Posterior vena cava (tissue), 2 donors: Measurements from ENCODE around the gene TKFC. TPM values are rescaled to one million over a fixed set of nuclear protein-coding genes. Genes with fewer than 3 reads are reported as not detected.
A peak's percentile ranks its signal among the peaks of the same experiment; 100 is the strongest.

Experiments
- DNase-seq: peaks from one replicate; pipeline ENCODE4 v3.0.0-alpha.2; 2020; ENCODE audit warnings: low spot score
- intact Hi-C, 2 donors: fragments of 100-400 bp; cut with DNase I; formaldehyde crosslinking; loops; one replicate each; pipeline versions ENCODE4 v1.14.1 to v1.14.2; 2022 to 2023
- total RNA-seq, 2 donors: library from RNA; stranded (reverse); fragmentation: NEBNext Ultra II Directional; extraction: Animal tissue kit (Norgen Biotek cat#: 25700); gene quantifications; one replicate each; pipeline ENCODE4 v1.2.1, GENCODE V29; 2021
- donor health status: DM: yes; HTN: yes; CAD: no.
- donor health status: DM: yes; HTN: yes; CAD: no.

TKFC gene
- total RNA-seq, 2 donors from 2014 or later, result 15.2 to 24.6 TPM

DNA sequence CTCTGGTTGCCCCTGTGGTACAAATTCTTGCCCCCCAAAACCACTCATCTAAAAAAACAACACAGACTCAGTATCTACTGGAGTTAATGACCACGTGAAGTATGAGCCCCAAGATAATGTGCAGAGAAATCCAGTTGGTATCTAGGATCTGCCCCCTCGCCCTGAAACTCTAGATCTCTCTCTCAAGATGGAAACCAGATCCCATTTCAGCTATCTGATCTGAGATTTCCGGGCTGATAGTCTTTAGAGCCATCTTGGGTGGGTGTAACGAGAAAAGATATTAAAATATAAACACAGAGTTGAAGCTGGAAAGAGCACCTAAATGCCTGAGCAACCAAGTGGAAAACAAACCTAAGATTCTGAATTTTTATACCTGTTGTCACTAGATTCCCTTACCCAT, 23.9 kb upstream of the TKFC start:
- DNase-seq, result no peak
- intact Hi-C loops, result no loop called here

DNA sequence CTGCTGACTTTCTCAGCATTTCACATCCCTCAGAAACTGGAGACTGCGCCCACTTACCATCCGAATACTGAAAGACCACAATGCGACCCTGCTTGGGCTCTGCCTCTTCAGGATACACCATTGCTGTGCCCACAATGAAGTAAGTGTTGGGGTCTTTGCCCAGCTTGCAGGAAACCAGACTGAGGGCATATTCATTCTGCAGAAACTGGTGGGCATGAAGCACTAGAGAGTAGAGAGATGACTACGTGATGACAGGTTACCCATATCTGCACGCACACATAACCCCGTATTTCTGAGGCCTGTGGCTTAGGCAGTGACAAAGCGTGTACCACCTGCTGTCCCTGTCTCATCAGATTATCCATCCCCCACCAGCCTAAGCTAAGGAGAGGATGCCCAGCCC, 23.3 kb upstream of the TKFC start:
- intact Hi-C loops, result no loop called here

DNA sequence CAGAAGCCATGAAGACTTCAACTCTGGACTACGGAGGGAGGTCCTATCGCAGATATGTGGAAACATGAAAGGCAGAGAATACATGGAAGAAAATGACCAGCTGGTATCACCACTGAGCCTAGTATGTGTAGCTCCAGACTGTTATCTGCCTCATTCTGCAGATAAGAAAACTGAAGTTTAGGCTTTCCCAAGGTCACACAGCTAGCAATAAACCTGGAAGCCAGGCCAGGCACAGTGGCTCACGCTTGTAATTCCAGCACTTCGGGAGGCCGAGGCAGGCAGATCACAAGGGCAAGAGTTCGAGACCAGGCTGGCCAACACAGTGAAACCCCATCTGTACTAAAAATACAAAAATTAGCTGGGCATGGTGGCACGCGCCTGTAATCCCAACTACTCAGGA, 22.3 kb upstream of the TKFC start:
- no peak for DNase-seq
- intact Hi-C loops, result no loop called here

More for the DNA sequence above, 23.3 kb upstream of the TKFC start:
- DNase-seq, result no peak

DNA sequence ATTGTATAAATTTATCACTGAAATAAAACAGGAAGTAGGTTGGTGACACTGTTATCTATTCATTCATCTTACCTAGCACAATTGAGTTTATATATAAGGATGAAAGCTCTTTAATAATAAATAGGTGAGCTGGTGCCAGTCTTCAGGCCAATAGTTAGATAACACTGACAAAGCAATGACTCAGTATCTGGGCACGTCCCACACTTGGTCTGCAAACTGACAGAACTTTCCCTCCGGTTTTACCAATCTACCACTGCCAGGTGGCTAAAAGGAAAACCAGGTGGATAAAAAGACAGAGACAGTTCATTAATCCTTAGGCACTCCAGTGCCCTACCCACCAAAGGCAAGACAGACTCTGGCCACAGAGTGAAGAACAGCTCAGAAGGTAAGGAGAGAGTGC, 17.8 kb upstream of the TKFC start:
- intact Hi-C loops, result no loop called here
- DNase-seq, result no peak

DNA sequence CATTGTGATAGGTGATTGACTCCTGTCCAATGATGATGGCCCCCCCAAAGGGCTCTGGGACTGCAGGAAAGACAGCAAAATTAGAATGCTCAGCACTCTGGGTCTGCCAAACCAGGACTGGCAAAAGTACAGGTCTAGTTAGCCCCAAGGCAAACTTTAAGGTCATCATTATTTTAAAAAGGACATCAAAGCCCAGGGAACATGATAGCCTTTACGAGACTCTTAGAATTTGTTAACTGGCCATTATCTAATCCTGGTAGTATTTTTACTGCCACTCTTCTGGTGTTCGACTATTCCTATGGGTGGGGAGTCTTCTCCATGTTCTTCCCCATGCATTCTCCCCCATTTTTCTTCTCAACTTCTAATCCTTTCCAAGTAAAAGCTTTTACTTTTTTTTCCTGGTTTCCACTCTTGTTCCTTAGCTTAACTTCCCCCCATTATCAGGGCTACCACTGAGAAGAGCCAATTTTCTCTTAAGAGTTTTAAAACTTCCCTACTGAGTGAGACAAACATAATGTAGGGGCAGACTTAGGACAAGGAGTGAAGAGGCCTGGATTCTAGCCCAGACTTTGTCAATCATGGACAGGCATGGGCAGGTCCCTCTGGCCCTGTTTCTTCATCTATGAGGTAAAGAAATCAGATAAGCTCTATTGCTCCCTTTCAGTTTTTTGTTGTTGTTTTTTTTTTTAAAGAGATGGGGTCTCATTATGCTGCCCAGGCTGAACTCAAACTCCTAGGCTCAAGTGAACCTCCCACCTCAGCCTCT, 7.2 kb upstream of the TKFC start:
- intact Hi-C loops, result no loop called here
- DNase-seq, result no peak

DNA sequence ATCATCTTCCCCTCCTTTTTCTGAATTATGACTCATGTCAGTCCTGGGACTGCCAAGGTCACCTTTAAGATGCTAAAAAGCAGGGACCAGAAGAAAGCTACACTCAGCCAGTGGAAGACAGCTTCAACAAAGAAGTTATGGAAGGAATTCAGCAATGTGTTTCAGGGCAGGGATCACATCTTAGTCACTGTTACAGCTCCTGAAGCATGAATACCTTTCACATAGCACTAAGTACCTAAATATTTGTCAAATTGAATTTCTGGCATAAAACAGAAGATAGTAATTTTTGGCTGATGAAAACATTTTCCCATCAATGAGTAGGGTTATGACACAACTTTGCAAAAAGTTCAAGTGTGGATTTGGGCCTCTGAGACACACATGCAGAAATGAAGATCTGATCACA, 5.4 kb upstream of the TKFC start:
- intact Hi-C loops, result no loop called here
- no peak for DNase-seq

DNA sequence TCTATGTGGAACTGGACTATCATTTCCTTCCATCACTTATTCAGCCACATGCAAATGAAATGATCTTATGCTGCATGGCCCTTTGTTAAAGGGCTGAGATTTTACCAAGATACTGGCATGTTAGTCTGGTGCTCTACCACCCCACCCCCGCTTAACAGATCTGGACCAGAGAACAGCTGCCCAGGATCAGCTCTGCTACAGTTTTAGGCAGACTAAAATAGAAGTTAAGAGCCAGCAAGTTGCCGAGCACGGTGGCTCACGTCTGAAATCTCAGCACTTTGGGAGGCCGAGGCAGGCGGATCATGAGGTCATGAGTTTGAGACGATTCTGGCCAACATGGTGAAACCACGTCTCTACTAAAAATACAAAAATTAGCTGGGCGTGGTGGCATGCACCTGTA, 4.7 kb upstream of the TKFC start:
- intact Hi-C loops, result no loop called here
- no peak for DNase-seq

DNA sequence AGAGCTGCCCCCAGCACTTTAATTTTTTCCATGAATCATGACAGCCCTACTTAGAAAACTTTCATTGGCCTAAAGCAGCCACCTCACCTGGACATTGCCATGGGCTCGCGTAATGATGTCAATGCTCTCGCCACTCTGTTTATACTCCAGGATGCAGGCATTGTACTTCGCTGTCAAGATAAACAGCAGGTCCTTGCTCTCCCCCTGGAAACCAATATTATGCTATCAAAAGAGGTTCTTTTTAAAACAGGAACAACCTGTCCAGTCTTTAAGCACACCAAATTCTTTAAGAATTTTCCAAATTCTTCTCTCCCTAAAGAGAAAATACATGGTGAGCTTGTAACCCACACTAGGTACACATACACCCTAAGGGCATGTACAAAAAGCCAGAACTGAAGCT, 3.2 kb upstream of the TKFC start:
- no peak for DNase-seq
- intact Hi-C loops, result no loop called here

DNA sequence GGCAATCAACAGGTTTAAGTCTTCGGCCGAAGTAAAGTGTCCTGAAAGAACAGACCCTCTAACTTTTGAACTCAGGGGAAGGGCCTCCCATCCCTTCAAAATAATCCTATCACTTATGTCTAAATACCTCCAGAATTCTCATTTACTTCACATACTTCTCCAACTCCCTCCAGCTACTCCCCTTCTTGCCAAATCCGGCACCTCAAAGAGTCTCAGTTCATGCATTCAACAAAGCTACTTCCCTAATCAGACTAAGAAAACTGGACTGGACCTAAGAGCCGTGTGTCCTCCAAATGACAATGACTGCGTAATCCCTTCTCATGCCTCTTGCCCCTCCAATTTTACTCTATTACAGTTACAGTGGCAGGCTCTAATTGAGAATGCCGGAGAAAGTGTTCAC, 1.4 kb upstream of the TKFC start:
- intact Hi-C loops, result no loop called here
- DNase-seq, result no peak

DNA sequence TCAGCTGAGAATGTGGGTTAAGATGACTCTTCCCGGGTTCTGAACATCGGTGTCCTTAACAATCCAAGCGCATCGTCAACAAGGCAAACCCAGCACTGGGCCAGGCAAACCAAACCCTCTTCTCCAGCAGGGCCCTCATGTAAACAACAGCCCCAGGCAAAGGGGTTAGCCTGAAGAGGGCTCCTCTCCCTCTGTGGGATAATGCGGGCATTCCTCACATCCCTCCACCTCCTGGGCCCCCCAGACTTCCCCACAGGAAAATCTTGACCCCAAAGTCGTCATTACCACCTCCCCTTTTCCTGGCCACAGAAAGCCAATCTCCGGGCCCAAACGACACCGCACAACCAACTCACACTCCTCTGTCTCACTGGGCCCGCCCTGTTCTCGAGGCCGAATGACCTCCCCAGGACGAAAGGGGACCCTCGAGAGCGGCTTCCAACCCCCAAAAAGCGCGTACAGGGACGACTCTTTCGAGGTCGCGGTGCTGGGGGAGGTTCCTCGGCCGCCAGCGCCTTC, 689 bp upstream of the TKFC start:
- no peak for DNase-seq
- intact Hi-C loops, result no loop called here

DNA sequence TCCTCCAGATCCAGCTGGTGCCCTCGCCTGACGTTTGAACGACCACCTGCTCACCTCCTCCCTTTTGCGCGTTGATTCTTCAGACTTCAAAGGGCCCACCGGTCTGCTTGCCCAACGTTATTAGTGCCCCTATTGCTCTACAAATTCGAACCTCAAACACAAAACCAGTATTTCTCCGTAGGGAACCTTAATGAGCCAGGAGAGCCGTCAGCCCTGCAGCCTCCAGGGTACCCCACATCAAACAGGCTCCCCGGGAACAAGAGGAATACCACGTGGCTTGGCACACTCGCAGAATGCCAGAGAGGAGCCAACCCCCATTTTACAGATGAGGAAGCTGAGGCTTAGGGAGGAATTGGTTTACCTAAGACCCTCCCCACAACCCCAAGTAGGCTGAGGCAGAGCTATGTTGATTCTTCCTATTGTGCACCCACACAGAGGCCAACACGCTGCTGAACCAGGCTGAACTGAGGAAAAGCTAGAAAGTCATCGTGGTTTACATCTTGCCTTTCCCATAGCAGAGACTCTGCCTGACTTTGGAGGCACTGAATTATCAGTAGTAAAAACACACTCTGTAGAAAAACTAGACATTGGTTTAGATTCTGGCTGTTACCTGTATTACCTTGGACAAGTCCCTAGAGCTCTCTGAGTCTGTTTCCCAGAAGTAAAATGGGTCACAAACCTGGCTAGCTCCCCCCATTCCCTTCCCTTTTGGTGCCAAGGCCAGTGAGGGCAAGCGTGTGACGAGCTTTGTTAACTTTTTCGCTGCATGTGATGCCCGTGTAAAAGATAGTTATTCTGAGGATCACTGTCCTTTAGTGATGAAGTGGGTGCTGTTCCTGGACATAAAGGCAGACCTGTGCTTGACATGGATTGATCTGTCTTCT, 764 bp downstream of the TKFC start:
- DNase-seq, result no peak
- intact Hi-C loops, result no loop called here

DNA sequence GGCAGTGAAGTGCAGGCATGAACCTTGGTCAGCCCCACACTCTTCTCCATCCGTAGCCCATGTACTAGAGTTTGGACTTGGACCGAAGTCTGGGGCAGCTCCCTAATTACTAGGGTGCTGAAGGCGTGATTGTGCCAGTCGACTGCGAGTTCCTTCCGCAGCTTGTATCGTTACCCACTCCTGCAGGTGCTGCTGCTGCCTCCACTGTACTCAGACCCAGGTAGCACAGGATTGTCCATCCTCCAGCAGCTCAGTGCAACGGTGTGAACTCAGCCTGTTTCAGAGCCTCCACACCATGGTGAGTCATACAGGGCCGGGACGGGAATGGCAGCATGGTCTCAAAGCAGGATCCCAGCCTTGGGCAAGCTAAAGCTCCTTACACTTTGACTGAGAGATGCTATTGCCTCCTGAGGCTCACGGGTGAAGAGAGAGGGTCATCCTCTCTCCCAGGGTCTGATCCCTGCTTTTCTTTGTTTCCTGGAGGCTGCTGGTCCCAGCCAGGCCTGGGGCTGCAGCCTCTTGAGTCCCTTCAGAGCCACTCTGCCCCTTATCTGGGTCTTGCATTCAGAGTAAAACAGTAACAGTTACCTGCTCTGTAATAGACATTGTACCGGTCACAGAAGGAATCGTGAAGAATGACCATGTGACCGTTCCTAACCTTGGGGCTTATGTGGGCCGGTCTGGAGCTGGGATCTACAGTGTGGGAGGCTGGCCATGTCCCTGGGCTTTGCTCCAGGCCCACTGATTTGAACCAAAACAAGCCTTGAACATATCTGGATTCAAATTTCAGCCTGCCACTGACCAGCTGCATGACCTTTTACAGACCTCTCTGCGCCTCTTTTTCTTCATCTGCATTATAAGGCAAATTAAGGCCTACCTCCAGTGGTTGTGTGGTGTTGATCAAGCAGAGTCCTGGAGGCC, 1.7 kb downstream of the TKFC start:
- DNase-seq, result no peak
- intact Hi-C loops, result no loop called here

DNA sequence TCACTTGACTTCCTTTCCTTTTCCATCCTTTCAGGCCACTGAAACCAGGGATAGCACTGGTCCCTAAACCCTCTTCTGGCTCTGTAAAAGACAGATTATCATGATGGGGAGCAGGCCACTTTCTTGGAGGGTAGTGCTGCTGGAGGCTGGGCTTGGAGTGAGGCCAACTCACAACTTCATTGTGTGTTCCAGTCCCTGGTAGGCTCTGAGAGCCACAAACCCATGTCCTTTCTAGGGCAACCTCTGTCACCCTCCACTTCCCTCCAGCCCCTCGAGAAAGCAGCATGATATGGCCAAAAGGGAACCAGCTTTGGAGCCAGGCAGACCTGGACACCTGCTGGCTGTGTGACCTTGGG, 2.3 kb downstream of the TKFC start:
- DNase-seq, result peak; percentile 35
- intact Hi-C loops, result no loop called here

DNA sequence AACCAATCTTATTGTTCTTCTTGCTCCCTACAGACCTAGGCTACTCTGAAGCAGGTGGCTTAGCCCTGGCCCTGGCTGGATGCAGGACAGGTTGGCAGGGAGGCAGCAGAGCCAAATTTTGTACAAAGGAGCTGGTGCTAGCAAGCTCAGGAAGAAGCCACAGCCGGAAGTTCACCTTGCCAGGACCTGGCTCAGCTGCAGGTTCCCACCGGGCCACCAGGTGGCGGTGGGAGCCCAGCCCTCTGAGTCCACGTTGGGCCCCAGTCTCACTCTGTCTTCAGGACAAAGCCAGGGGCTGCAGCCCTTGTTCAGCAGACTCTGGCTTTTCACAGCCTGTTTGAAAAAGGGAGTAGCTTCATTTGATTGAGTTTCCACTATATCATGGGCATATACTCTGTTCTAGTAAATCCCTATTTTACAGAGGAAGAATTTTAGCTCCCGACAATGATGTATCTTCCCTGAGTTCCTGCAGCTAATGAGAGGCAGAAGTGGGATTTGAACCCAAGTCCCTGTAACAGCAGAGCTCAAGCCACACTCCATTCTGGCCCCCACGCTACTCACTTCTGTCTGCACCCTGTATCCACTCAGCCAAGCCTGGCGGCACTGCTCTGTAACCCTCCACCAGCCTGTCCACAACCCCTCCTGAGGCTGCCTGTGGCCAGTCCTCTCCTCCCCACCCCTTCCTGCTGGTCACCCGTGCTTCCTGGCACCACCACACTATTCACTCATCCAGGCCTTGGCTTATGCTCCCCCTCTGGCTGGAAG, 3.3 kb downstream of the TKFC start:
- intact Hi-C loops, result loop anchor here in 1 of 2 donors (2.0 kb wide), 1 partner anchor 48 kb away; no protein-coding TSS in a partner anchor

DNA sequence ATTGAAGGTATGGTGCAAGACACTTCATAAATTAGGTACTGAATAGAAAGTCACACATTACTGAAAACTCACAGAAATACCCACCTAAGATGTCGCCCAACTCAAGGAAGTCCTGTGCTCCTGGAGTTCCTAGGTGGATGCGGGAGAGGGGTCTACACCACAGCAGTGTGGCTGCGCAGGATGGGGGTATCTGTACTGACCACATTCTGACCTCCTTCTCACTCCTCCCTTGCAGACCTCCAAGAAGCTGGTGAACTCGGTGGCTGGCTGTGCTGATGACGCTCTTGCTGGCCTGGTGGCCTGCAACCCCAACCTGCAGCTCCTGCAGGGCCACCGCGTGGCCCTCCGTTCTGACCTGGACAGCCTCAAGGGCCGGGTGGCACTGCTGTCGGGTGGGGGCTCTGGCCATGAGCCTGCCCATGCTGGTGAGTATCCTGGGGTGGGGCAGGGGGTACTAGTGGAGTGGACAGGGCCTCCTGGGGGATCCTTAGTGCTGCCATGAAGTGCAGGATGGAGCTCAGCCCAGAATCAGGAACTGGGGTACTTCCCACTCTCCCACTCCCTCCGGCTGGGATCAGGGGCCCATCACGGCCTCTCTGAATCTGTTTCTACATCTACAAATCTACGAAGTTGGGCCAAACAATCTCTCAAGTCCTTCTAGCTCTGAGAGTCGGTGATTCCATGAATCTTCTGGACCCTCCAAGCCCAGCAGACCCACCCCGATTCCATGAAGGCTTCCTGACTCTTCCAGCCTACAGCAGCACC, 4.9 kb downstream of the TKFC start:
- intact Hi-C loops, result loop anchor here (2.0 kb wide), 1 partner anchor 47 kb away; no protein-coding TSS in a partner anchor
- peak; percentile 68 for DNase-seq

More for the DNA sequence above, 3.3 kb downstream of the TKFC start:
- DNase-seq, result peak; percentile 92

DNA sequence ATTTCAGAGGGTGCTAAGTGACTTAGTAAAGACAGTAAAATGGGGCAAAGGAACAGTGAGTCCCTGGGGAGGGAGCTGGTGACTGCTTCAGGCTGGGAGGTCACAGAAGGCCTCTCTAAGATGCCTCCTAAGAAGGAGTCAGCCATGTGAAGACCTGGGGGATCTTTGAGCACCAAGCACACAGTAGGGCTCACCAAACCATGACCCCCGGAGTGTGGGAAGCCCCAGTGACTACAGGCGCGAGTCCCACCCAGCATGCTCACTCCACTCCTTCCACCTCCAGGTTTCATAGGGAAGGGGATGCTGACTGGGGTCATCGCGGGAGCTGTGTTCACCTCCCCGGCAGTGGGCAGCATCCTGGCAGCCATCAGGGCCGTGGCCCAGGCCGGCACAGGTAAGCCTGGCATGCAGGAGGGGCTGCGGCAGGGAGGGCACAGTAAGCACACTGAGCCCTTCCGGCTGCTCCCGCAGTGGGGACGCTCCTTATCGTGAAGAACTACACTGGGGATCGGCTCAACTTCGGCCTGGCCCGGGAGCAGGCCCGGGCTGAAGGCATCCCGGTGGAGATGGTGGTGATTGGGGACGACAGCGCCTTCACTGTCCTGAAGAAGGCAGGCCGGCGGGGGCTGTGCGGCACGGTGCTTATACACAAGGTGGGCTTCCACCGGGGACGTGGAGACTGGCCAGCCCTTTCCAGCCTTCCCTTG, 5.9 kb downstream of the TKFC start:
- intact Hi-C loops, result loop anchor here in 1 of 2 donors (2.0 kb wide), 1 partner anchor 46 kb away; no protein-coding TSS in a partner anchor
- peak; percentile 82 for DNase-seq

DNA sequence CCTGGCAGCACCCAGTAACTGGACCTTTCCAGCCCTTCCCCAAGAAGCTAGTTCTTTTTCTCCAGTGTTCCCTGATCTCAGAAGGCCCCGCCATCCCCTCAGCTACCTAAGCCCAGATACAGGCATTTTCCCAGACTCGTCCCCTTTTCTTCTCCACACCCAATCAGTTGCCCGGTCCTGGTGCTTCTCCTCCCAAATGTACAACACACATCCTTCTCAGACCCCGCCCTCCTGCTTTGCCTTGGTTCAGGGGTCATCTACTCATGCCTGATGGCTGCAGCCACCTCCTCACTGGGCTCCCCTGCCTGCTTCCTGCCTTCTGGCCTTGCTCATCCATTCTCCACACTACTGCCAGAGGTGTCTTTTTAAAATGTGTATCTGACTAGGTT, 6.5 kb downstream of the TKFC start:
- intact Hi-C loops, result loop anchor here in 1 of 2 donors (2.0 kb wide), 1 partner anchor 45 kb away; no protein-coding TSS in a partner anchor
- DNase-seq, result peak; percentile 30
